Left lung (tissue), 10 donors: ENCODE data around the gene TRIM65. TPM values are rescaled to one million over a fixed set of nuclear protein-coding genes. Genes with fewer than 3 reads are reported as not detected.
A peak's percentile ranks its signal among the peaks of the same experiment; 100 is the strongest.
"Not testable (repeated sequence)": the region's sequence is repeated elsewhere in the genome, so short reads cannot be mapped to it uniquely, and the experiment has no call there.

Experiments used
- ATAC-seq: fragments of 200-7000 bp; cut with Tn5 transposase; one replicate; pipeline ENCODE4 v1.9.1; 2020; ENCODE audit warnings: moderate library complexity
- DNase-seq, 4 donors: peaks; one replicate each; pipeline ENCODE4 v3.0.0-alpha.2; 2013 to 2020
- H3K27ac ChIP-seq, 2 donors: fragments of 200-600 bp; sonication (generic) in 1 of 2; one replicate each; pipeline versions ENCODE4 v1.5.0 to v1.8.0; 2020 to 2021
- H3K27me3 ChIP-seq, 2 donors: fragments of 200-600 bp; sonication (generic) in 1 of 2; one replicate each; pipeline versions ENCODE4 v1.5.0 to v1.8.0; 2020 to 2021
- H3K36me3 ChIP-seq, 2 donors: fragments of 200-600 bp; sonication (generic) in 1 of 2; one replicate each; pipeline versions ENCODE4 v1.5.0 to v1.8.0; 2020 to 2021
- H3K4me1 ChIP-seq, 2 donors: fragments of 200-600 bp; one replicate each; pipeline ENCODE4 v1.8.0; 2021
- H3K4me3 ChIP-seq, 2 donors: fragments of 200-600 bp; sonication (generic) in 1 of 2; one replicate each; pipeline versions ENCODE4 v1.5.0 to v1.8.0; 2020 to 2021; ENCODE audit warnings: mild to moderate bottlenecking in 1 of 2
- H3K9me3 ChIP-seq, 2 donors: fragments of 200-600 bp; sonication (generic) in 1 of 2; one replicate each; pipeline versions ENCODE4 v1.5.0 to v1.8.0; 2020 to 2021
- CTCF ChIP-seq, 2 donors: fragments of 200-600 bp; sonication (generic) in 1 of 2; IDR thresholded peaks; one replicate each; pipeline versions ENCODE4 v1.5.0 to v1.8.0; 2021; ENCODE audit warnings: antibody characterized with exemption in 2 of 2
- intact Hi-C, 2 donors: fragments of 100-400 bp; cut with DNase I; formaldehyde crosslinking; loops; one replicate each; pipeline versions ENCODE4 v1.11.2 to v1.14.2; 2022
- polyA plus RNA-seq, 6 donors: library from polyadenylated mRNA; unstranded; fragments of 120-200 nt; gene quantifications; one replicate each; pipeline ENCODE4 v1.2.1, GENCODE V29; 2013; ENCODE audit not compliant: insufficient read length in 6 of 6
- total RNA-seq, 2 donors: library from RNA; stranded (reverse); fragmentation: NEBNext Ultra II Directional; extraction: Animal tissue kit (Norgen Biotek cat#: 25700); gene quantifications; one replicate each; pipeline ENCODE4 v1.2.1, GENCODE V29; 2021
- donor health status: DM: no; HTN: yes; CAD: no.
- donor health status: DM: no; HTN: no; CAD: no.

The TRIM65 gene
- total and polyA plus RNA-seq, 8 donors: 15.8 to 35.1 (median 20.0) TPM

- no peak for TF ChIP-seq CTCF (IDR thresholded peaks at IDR 0.05)
- Histone ChIP-seq H3K4me3 (no peak overlapping the region), H3K9me3 (no peaks in the 10 kb centered on the region), H3K27ac (peak overlapping the region; percentile 50 to 75), H3K27me3 (no peaks in the 10 kb centered on the region), H3K36me3 (no peaks in the 10 kb centered on the region), H3K4me1 (peaks cover 17 to 29% of the 10 kb centered on the region in 2 donors)
- intact Hi-C loops: no loop called here
- DNase-seq: peak in 3 of 4 donors; percentile 69 to 98 (median 96)
- ATAC-seq: peak; percentile 87
Observed at GRCh38 chr17:75864448-75864871, 32.3 kb downstream of the TRIM65 start.

GRCh38 chr17:75861927-75862317 lies 34.8 kb downstream of the TRIM65 start:
- DNase-seq: no peak
- Histone ChIP-seq H3K4me3 (no peak overlapping the region), H3K27ac (peak overlapping the region in 1 of 2 donors; percentile 31), H3K4me1 (peaks cover 15 to 53% of the 10 kb centered on the region in 2 donors), H3K27me3 (no peaks in the 10 kb centered on the region), H3K9me3 (no peaks in the 10 kb centered on the region), H3K36me3 (no peaks in the 10 kb centered on the region)
- no peak for ATAC-seq
- TF ChIP-seq CTCF (IDR thresholded peaks at IDR 0.05): no peak
- intact Hi-C loops: no loop called here

GRCh38 chr17:75859358-75859757 lies 37.4 kb downstream of the TRIM65 start:
- H3K4me3 ChIP-seq, H3K9me3 ChIP-seq, ATAC-seq, H3K27me3 ChIP-seq, DNase-seq, H3K36me3 ChIP-seq, intact Hi-C loops: not testable (repeated sequence)
- peaks cover 8 to 54% of the 10 kb centered on the region in 2 donors for H3K4me1 ChIP-seq
- peak overlapping the region; percentile 86 to 93 for H3K27ac ChIP-seq

- Histone ChIP-seq H3K4me1 (peaks cover 13 to 72% of the 10 kb centered on the region in 2 donors), H3K27me3 (no peaks in the 10 kb centered on the region), H3K27ac (peak overlapping the region; percentile 97 to 98), H3K36me3 (peaks cover 2 to 17% of the 10 kb centered on the region in 2 donors), H3K4me3 (peak overlapping the region; percentile 76 to 79), H3K9me3 (no peaks in the 10 kb centered on the region)
- intact Hi-C loops: no loop called here
- peak; percentile 32 for ATAC-seq
- peak in 1 of 4 donors; percentile 66 for DNase-seq
- TF ChIP-seq CTCF (IDR thresholded peaks at IDR 0.05): no peak
Observed at GRCh38 chr17:75856062-75856756, 40.5 kb downstream of the TRIM65 start.

- intact Hi-C loops: no loop called here
- H3K27me3 ChIP-seq: no peaks in the 10 kb centered on the region
Observed at GRCh38 chr17:75855310-75856061, 41.3 kb downstream of the TRIM65 start, which contains the start of gene WBP2. Gene WBP2 (minus strand): TSS chr17:75855335. CDS start chr17:75855297, 38 bp downstream.

More at GRCh38 chr17:75855310-75856061, 41.3 kb downstream of the TRIM65 start, which contains the start of gene WBP2:
- peak; percentile 93 for ATAC-seq
- H3K4me1 ChIP-seq: peaks cover 13 to 70% of the 10 kb centered on the region in 2 donors
- peak; percentile 95 to 100 (median 99) for DNase-seq
- no peaks in the 10 kb centered on the region for H3K9me3 ChIP-seq
- peak within 1 kb of the TSS; percentile 76 to 79 for H3K4me3 ChIP-seq
- H3K27ac ChIP-seq: peak within 1 kb of the TSS; percentile 97 to 98
- TF ChIP-seq CTCF (IDR thresholded peaks at IDR 0.05): peak; percentile 24 to 30
- peaks cover 2 to 24% of the 10 kb centered on the region in 2 donors for H3K36me3 ChIP-seq
